H9 (cell line): Measurements from ENCODE around the gene UBASH3A. TPM values are rescaled to one million over a fixed set of nuclear protein-coding genes. Genes with fewer than 3 reads are reported as not detected.

Source experiments
- DNase-seq: peaks from one replicate; pipeline ENCODE4 v3.0.0-alpha.2; 2017
- H2AFZ ChIP-seq: one replicate; pipeline ENCODE4 v1.6.1; 2013; ENCODE audit warnings: mild to moderate bottlenecking, low read length, control low read depth, moderate library complexity
- H2AK5ac ChIP-seq: 2 replicates; pipeline ENCODE4 v1.6.1; 2013; ENCODE audit warnings: low read length, control low read depth, mixed read lengths; ENCODE audit not compliant: insufficient read length
- H2BK120ac ChIP-seq: one replicate; pipeline ENCODE4 v1.6.1; 2013; ENCODE audit warnings: low read depth, mild to moderate bottlenecking, low read length, control low read depth, inconsistent platforms; ENCODE audit not compliant: poor library complexity, severe bottlenecking
- H2BK12ac ChIP-seq: 2 replicates; pipeline ENCODE4 v1.6.1; 2013; ENCODE audit warnings: low read length, control low read depth, mixed read lengths, low read depth; ENCODE audit not compliant: insufficient read length
- H2BK15ac ChIP-seq: 2 replicates; pipeline ENCODE4 v1.6.1; 2013; ENCODE audit warnings: low read depth, low read length, control low read depth
- H2BK20ac ChIP-seq: one replicate; pipeline ENCODE4 v1.6.1; 2013; ENCODE audit warnings: low read depth, mild to moderate bottlenecking, low read length, control low read depth, inconsistent platforms; ENCODE audit not compliant: poor library complexity, severe bottlenecking
- H2BK5ac ChIP-seq: 2 replicates; pipeline ENCODE4 v1.6.1; 2013; ENCODE audit warnings: low read length, control low read depth, mixed read lengths; ENCODE audit not compliant: insufficient read length
- H3K14ac ChIP-seq: 2 replicates; pipeline ENCODE4 v1.6.1; 2013; ENCODE audit warnings: low read length, control low read depth; ENCODE audit not compliant: insufficient read depth
- H3K18ac ChIP-seq: 2 replicates; pipeline ENCODE4 v1.6.1; 2013; ENCODE audit warnings: low read depth, mild to moderate bottlenecking, mixed read lengths, low read length, control low read depth; ENCODE audit not compliant: insufficient read length
- H3K23ac ChIP-seq: 2 replicates; pipeline ENCODE4 v1.6.1; 2013; ENCODE audit warnings: low read length, control low read depth, mixed read lengths, low read depth; ENCODE audit not compliant: insufficient read length
- H3K23me2 ChIP-seq: 2 replicates; pipeline ENCODE4 v1.6.1; 2013; ENCODE audit warnings: low read depth, mild to moderate bottlenecking, mixed read lengths, low read length, control low read depth; ENCODE audit not compliant: insufficient read length, poor library complexity, severe bottlenecking
- H3K27ac ChIP-seq: 2 replicates; pipeline ENCODE4 v1.5.1; 2013; ENCODE audit warnings: low read length, control low read depth, mixed read lengths, low read depth; ENCODE audit not compliant: insufficient read length
- H3K27me3 ChIP-seq: 2 replicates; pipeline ENCODE4 v1.6.1; 2013; ENCODE audit warnings: low read length, control low read depth, inconsistent platforms; ENCODE audit not compliant: insufficient read depth
- H3K4ac ChIP-seq: 2 replicates; pipeline ENCODE4 v1.6.1; 2013; ENCODE audit warnings: low read depth, mild to moderate bottlenecking, control low read depth, inconsistent platforms, low read length, moderate library complexity
- H3K4me1 ChIP-seq: 2 replicates; pipeline ENCODE4 v1.6.1; 2013; ENCODE audit warnings: low read length, control low read depth, inconsistent platforms; ENCODE audit not compliant: insufficient read depth
- H3K4me2 ChIP-seq: 2 replicates; pipeline ENCODE4 v1.6.1; 2013; ENCODE audit warnings: low read length, control low read depth, mixed read lengths; ENCODE audit not compliant: insufficient read length, insufficient read depth
- H3K56ac ChIP-seq: 2 replicates; pipeline ENCODE4 v1.6.1; 2013; ENCODE audit warnings: low read depth, mild to moderate bottlenecking, mixed read lengths, low read length, control low read depth; ENCODE audit not compliant: insufficient read length
- H3K79me1 ChIP-seq: 2 replicates; pipeline ENCODE4 v1.6.1; 2013; ENCODE audit warnings: low read depth, mild to moderate bottlenecking, moderate library complexity, low read length, control low read depth, inconsistent platforms; ENCODE audit not compliant: insufficient read depth, poor library complexity, severe bottlenecking
- H3K79me2 ChIP-seq: 2 replicates; pipeline ENCODE4 v1.6.1; 2013; ENCODE audit warnings: low read length, control low read depth, inconsistent platforms; ENCODE audit not compliant: insufficient read depth
- H3K9ac ChIP-seq: 2 replicates; pipeline ENCODE4 v1.6.1; 2013; ENCODE audit warnings: low read length, control low read depth, mixed read lengths; ENCODE audit not compliant: insufficient read length; ENCODE audit errors: extremely low read depth
- H3K9me3 ChIP-seq: one replicate; pipeline ENCODE4 v1.6.1; 2013; ENCODE audit warnings: low read depth, low read length, inconsistent platforms; ENCODE audit not compliant: control insufficient read depth
- H3T11ph ChIP-seq: one replicate; pipeline ENCODE4 v1.6.1; 2013; ENCODE audit warnings: mild to moderate bottlenecking, low read length, control low read depth, inconsistent platforms
- H4K20me1 ChIP-seq: one replicate; pipeline ENCODE4 v1.6.1; 2013; ENCODE audit not compliant: control insufficient read depth, insufficient read length, insufficient read depth
- H4K5ac ChIP-seq: 2 replicates; pipeline ENCODE4 v1.6.1; 2013; ENCODE audit warnings: low read depth, mild to moderate bottlenecking, mixed read lengths, low read length, control low read depth; ENCODE audit not compliant: insufficient read length
- H4K8ac ChIP-seq: replicated peaks from 2 replicates; pipeline ENCODE4 v1.6.1; 2013; ENCODE audit warnings: low read length, control low read depth, mixed read lengths, low read depth; ENCODE audit not compliant: insufficient read length
- H4K91ac ChIP-seq: 2 replicates; pipeline ENCODE4 v1.6.1; 2013; ENCODE audit warnings: low read depth, mild to moderate bottlenecking, moderate library complexity, mixed read lengths, low read length, control low read depth; ENCODE audit not compliant: insufficient read length
- H3K27ac Mint-ChIP-seq, 3 experiments: 2 replicates in 2 of 3; 3 replicates in 1 of 3; pipeline ENCODE4 v1.8.0; 2020 to 2021; ENCODE audit warnings: mixed read lengths in 3 of 3, mild to moderate bottlenecking in 1 of 3, moderate library complexity in 1 of 3
- H3K27me3 Mint-ChIP-seq: 2 replicates; pipeline ENCODE4 v1.8.0; 2021; ENCODE audit warnings: low read depth, mild to moderate bottlenecking, moderate library complexity, mixed read lengths
- H3K36me3 Mint-ChIP-seq, 3 experiments: 2 replicates in 2 of 3; 3 replicates in 1 of 3; pipeline ENCODE4 v1.8.0; 2020 to 2021; ENCODE audit warnings: low read depth in 3 of 3, mixed read lengths in 3 of 3; ENCODE audit not compliant: insufficient read depth in 1 of 3
- H3K4me1 Mint-ChIP-seq, 2 experiments: 2 replicates each; pipeline ENCODE4 v1.8.0; 2020; ENCODE audit warnings: mixed read lengths in 2 of 2
- H3K4me3 Mint-ChIP-seq, 2 experiments: 2 replicates in 1 of 2; 3 replicates in 1 of 2; pipeline ENCODE4 v1.8.0; 2020 to 2021; ENCODE audit warnings: mild to moderate bottlenecking in 2 of 2, mixed read lengths in 2 of 2, moderate library complexity in 1 of 2
- H3K9me3 Mint-ChIP-seq, 2 experiments: 2 replicates in 1 of 2; 3 replicates in 1 of 2; pipeline ENCODE4 v1.8.0; 2020; ENCODE audit warnings: mild to moderate bottlenecking in 2 of 2, mixed read lengths in 2 of 2, moderate library complexity in 1 of 2
- WGBS: extraction: QIAGEN DNeasy Blood & Tissue Kit; methylation state at CpG from one replicate; pipeline ENCODE4 v1.1.7; 2013; ENCODE audit warnings: missing lambda C conversion rate, low lambda C conversion rate, mixed read lengths; ENCODE audit not compliant: insufficient read length; ENCODE audit errors: extremely low coverage; 5-methylcytosine and 5-hydroxymethylcytosine counted together
- total RNA-seq: library from RNA; stranded (reverse); gene quantifications from 2 replicates; pipeline ENCODE4 v1.2.1, GENCODE V29; 2021
- TF ChIP-seq, protein P1 (sequence below): fragments of 200-600 bp; sonication (generic); conservative IDR thresholded peaks from 3 replicates; pipeline ENCODE4 v1.8.0; 2021; ENCODE audit warnings: antibody characterized with exemption, mild to moderate bottlenecking

Gene UBASH3A
- total RNA-seq, 1 experiment from 2014 or later: not detected

DNA sequence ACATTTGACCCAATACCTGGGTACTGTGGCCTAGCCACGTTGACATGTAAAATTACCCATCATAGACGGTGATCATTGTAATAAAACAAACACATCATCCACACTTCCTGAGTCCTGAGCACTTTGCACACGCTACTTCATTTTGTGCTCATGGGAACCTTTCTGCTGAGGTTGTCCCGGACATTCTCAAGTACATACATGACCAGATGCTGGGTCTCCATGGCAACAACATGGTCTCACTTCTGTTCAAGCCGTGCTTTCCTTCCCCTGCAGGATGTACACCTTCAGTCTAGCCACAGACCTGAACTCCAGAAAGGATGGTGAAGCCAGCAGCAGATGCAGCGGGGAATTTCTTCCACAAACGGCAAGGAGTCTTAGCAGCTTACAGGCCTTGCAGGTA lies 22.7 kb downstream of the UBASH3A start:
- no peak overlapping the region for H2BK5ac ChIP-seq
- no peak overlapping the region for H3K27ac ChIP-seq
- Mint-ChIP-seq H3K27ac (peak overlapping the region in 1 of 3 experiments; percentile 34; a peak in 1 of 7 replicates), H3K9me3 (no peaks in the 10 kb centered on the region; a peak in 1 of 5 replicates), H3K4me3 (no peak overlapping the region), H3K4me1 (no peaks in the 10 kb centered on the region), H3K36me3 (no peaks in the 10 kb centered on the region), H3K27me3 (peaks cover 38% of the 10 kb centered on the region)
- H3K23ac ChIP-seq: no peak overlapping the region
- TF ChIP-seq, protein P1, sequence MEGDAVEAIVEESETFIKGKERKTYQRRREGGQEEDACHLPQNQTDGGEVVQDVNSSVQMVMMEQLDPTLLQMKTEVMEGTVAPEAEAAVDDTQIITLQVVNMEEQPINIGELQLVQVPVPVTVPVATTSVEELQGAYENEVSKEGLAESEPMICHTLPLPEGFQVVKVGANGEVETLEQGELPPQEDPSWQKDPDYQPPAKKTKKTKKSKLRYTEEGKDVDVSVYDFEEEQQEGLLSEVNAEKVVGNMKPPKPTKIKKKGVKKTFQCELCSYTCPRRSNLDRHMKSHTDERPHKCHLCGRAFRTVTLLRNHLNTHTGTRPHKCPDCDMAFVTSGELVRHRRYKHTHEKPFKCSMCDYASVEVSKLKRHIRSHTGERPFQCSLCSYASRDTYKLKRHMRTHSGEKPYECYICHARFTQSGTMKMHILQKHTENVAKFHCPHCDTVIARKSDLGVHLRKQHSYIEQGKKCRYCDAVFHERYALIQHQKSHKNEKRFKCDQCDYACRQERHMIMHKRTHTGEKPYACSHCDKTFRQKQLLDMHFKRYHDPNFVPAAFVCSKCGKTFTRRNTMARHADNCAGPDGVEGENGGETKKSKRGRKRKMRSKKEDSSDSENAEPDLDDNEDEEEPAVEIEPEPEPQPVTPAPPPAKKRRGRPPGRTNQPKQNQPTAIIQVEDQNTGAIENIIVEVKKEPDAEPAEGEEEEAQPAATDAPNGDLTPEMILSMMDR: no peak
- H3K79me2 ChIP-seq: no peaks in the 10 kb centered on the region
- no peak overlapping the region for H3K4me2 ChIP-seq
- no peak overlapping the region for H2BK12ac ChIP-seq
- no peak overlapping the region for H2BK120ac ChIP-seq
- H3K9ac ChIP-seq: no peak overlapping the region
- no peak overlapping the region for H3T11ph ChIP-seq
- H3K14ac ChIP-seq: no peak overlapping the region
- no peaks in the 10 kb centered on the region for H4K20me1 ChIP-seq
- no peak overlapping the region for H3K4ac ChIP-seq
- H3K4me1 ChIP-seq: no peaks in the 10 kb centered on the region
- H2BK20ac ChIP-seq: no peak overlapping the region
- no peak overlapping the region for H4K91ac ChIP-seq
- no peak overlapping the region for H3K56ac ChIP-seq
- no peaks in the 10 kb centered on the region for H3K27me3 ChIP-seq
- H3K23me2 ChIP-seq: no peaks in the 10 kb centered on the region
- no peak for DNase-seq
- no peak overlapping the region for H4K5ac ChIP-seq
- H4K8ac ChIP-seq: no peak overlapping the region
- H2AK5ac ChIP-seq: no peak overlapping the region
- no peak overlapping the region for H2AFZ ChIP-seq
- no peak overlapping the region for H3K18ac ChIP-seq
- H3K9me3 ChIP-seq: no peaks in the 10 kb centered on the region
- WGBS: no CpG with 5 or more reads among the region's 7 CpGs
- H2BK15ac ChIP-seq: no peak overlapping the region
- H3K79me1 ChIP-seq: no peaks in the 10 kb centered on the region
